ENCODE results near the gene NDRG4.
"Not testable (repeated sequence)": the region's sequence is repeated elsewhere in the genome, so short reads cannot be mapped to it uniquely, and the experiment has no call there.

Gene NDRG4

DNA sequence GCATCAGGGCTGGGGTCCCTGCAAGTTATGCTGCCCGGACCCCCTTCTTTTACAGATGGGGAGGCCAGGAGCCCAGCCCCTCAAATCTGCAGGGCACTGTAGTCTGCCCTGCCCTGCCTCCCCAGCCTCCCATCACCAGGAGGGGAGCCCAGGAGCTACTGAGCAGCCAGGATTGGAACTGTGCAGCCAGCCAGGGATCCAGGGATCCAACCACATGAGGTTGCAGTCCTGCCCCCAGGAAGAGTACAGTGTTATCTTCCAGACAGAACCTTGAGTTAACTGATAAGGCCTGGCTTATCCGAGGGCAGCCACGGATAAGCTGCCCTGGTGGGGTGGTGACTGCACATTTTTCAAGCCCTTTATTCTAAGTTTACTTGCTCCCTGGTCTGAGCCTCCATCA lies 11.4 kb upstream of the NDRG4 start:
- DNase-seq (ENCODE audit: low read depth, low spot score), result no peak
- POLR2A ChIA-PET, result no interaction called here
- TF ChIP-seq, protein P1, sequence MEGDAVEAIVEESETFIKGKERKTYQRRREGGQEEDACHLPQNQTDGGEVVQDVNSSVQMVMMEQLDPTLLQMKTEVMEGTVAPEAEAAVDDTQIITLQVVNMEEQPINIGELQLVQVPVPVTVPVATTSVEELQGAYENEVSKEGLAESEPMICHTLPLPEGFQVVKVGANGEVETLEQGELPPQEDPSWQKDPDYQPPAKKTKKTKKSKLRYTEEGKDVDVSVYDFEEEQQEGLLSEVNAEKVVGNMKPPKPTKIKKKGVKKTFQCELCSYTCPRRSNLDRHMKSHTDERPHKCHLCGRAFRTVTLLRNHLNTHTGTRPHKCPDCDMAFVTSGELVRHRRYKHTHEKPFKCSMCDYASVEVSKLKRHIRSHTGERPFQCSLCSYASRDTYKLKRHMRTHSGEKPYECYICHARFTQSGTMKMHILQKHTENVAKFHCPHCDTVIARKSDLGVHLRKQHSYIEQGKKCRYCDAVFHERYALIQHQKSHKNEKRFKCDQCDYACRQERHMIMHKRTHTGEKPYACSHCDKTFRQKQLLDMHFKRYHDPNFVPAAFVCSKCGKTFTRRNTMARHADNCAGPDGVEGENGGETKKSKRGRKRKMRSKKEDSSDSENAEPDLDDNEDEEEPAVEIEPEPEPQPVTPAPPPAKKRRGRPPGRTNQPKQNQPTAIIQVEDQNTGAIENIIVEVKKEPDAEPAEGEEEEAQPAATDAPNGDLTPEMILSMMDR (IDR thresholded peaks at IDR 0.05; ENCODE audit: insufficient read depth, low read length, missing control alignments), result no peak
- CTCF ChIA-PET, result interaction anchor here (0.7 to 6.4 kb wide), 19 partner anchors 9 to 267 kb away, joined by 3 to 262 read pairs (median 4); no protein-coding TSS in a partner anchor
- H3K4me3 ChIP-seq (ENCODE audit: low read depth, low read length), result no peak overlapping the region

DNA sequence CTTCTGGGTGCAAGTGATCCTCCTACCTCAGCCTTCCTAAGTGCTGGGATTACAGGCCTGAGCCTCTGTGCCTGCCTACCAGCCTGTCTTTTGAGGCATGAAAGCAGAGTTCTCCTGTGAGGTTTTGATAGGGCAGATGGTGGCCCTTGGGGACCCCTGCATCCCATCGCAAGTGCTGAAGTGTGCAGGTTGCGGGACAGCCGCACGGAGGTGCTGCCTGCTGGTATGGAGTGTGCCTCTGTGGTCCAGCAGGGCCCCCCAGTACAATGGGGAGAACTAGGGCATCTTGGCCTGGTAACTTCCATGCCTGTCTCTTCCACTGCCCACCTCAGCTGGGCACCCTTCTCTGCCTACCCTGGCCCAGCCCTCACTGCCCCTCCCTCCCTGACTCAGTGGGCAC lies 9.9 kb upstream of the NDRG4 start:
- POLR2A ChIA-PET, result no interaction called here
- CTCF ChIA-PET, result interaction anchor here (0.6 to 6.4 kb wide), 6 partner anchors 14 to 293 kb away, joined by 3 to 262 read pairs (median 13); no protein-coding TSS in a partner anchor
- DNase-seq (ENCODE audit: low read depth, low spot score), result no peak
- TF ChIP-seq, protein P1 (IDR thresholded peaks at IDR 0.05; ENCODE audit: insufficient read depth, low read length, missing control alignments), result no peak
- no peak overlapping the region for H3K4me3 ChIP-seq (ENCODE audit: low read depth, low read length)

DNA sequence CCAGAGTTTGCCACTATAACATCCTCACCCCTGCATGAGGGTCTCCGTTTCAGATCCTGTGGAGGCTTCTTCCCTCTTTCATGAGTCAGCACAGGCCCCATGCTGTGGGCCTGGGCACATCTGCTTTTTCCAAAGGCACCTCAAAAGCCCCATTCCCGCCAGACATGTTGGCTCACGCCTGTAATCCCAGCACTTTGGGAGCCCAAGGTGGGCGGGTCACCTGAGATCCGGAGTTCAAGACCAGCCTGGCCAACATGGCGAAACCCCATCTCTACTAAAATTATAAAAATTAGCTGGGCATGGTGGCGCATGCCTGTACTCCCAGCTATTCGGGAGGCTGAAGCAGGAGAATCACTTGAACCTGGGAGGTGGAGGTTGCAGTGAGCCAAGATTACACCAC lies 9.4 kb upstream of the NDRG4 start:
- POLR2A ChIA-PET; H3K4me3 ChIP-seq (ENCODE audit: low read depth, low read length); DNase-seq (ENCODE audit: low read depth, low spot score): not testable (repeated sequence)
- CTCF ChIA-PET, result interaction anchor here (1.0 to 1.8 kb wide), 3 partner anchors 146 to 265 kb away, joined by 3 to 23 read pairs (median 3); no protein-coding TSS in a partner anchor

DNA sequence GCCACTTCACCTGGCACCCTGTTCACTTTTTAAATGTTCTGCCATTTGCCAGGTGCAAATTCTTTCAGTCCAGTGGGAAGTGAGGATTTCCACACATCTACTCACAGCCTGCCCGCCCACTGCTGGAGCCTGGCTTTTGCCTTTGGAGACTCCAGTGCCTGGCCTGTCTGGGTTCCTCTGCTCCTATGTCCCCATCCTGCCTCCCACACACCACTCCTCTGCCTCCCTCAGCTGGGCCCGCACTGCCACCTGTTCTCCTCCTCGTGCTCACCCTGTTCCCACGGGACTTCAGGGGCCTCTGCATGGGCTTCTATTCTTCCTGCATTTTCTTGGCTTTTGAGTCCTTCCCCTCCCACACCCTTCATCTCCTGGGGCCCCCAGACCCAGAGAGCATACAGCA lies 7.9 kb upstream of the NDRG4 start:
- no peak for DNase-seq (ENCODE audit: low read depth, low spot score)
- POLR2A ChIA-PET, result no interaction called here
- CTCF ChIA-PET, result interaction anchor here (1.1 to 2.5 kb wide), 4 partner anchors 21 to 264 kb away, joined by 3 to 23 read pairs (median 12); no protein-coding TSS in a partner anchor
- TF ChIP-seq, protein P1 (IDR thresholded peaks at IDR 0.05; ENCODE audit: insufficient read depth, low read length, missing control alignments), result no peak
- no peak overlapping the region for H3K4me3 ChIP-seq (ENCODE audit: low read depth, low read length)

DNA sequence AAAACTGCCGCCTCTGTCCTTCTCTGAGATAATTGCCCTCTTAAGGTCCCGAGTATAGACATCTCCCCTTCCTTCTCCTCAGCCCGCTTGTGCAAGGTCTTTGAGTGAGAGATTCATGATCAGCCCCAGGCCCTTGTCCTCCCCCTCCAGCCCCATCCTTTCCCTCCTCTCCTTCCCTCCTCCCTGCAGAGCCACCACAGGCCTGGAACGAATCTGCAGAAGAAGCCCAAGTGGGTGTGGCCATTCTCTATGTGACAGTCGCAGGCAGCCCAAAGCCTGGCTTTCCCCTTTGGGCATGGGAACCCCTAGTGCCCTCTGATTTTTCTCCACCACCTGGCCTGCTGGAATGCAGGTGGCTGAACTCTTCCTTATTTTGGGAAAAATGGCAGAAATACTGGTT lies 7.2 kb upstream of the NDRG4 start:
- TF ChIP-seq, protein P1 (IDR thresholded peaks at IDR 0.05; ENCODE audit: insufficient read depth, low read length, missing control alignments), result no peak
- DNase-seq (ENCODE audit: low read depth, low spot score), result no peak
- no peak overlapping the region for H3K4me3 ChIP-seq (ENCODE audit: low read depth, low read length)
- POLR2A ChIA-PET, result no interaction called here
- CTCF ChIA-PET, result interaction anchor here (0.8 to 4.5 kb wide), 5 partner anchors 21 to 263 kb away, joined by 3 to 62 read pairs (median 10); no protein-coding TSS in a partner anchor

DNA sequence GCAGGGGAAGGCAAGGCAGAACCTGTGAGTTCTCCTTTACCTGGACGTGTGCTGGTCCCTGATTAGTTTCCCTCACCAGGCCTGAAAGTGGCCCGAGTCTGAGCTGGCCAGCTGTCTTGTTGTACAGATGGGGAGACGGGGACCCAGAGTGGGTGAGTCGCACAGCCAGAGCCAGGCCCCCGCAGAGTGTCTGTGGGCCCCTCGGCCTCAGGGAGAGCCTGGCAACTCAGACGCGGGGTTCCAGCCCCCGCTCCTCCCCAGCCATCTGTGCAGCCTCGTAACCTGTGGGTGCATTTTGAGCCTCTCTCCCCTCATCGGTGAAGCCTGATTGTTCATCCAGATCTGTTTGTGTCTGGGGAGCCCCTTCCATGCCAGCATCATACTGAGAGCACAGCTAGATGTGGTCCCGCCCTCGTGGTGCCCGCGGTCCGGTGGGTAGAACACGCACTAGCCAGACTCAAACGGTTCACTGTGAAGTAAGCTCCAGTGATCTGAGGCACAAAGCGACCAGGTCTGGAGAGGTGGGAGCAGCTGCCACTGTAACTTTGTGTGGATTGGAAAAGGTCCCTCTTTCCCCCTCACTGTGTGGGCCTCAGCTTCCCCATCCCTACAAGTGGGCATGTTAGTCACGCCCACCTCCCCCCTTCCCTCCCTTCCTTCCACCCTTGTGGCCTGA lies 6.0 kb upstream of the NDRG4 start:
- TF ChIP-seq, protein P1 (IDR thresholded peaks at IDR 0.05; ENCODE audit: insufficient read depth, low read length, missing control alignments), result no peak
- CTCF ChIA-PET, result interaction anchor here (0.7 to 4.5 kb wide), 9 partner anchors 10 to 262 kb away, joined by 3 to 62 read pairs (median 3); partner anchors contain the start of gene GINS3
- DNase-seq (ENCODE audit: low read depth, low spot score), result no peak
- POLR2A ChIA-PET, result no interaction called here
- H3K4me3 ChIP-seq (ENCODE audit: low read depth, low read length), result no peak overlapping the region
